Fibroblast of skin of left biceps (primary cell): Measurements from ENCODE around the gene PCED1A.
A peak's percentile ranks its signal among the peaks of the same experiment; 100 is the strongest.
"Not testable (repeated sequence)": the region's sequence is repeated elsewhere in the genome, so short reads cannot be mapped to it uniquely, and the experiment has no call there.

ENCODE experiments used
- DNase-seq, 2 experiments: peaks; one replicate each; pipeline ENCODE4 v3.0.0-alpha.2; 2013; ENCODE audit warnings: low read depth in 2 of 2

PCED1A gene

DNA sequence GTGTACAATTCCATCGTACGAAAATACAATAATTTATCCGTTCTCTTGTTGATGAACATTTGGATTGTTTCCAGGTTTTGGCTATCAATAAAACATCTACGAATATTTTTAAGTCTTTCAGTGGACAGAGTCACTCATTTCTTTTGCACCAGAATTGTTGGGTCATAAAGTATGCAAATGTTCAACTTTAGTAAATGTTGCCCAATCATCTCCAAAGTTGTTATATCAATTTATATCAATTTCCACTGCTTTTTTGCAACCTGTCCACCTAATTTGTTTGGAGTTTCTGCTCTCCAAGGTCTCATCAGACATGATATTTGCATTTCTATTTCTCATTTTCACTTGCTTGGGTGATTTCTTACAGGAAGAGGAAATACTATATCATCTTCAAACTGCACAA lies 13.8 kb downstream of the PCED1A start:
- DNase-seq, result no peak

GRCh38 chr20:2825761-2826160 lies 14.7 kb downstream of the PCED1A start:
- no peak for DNase-seq

GRCh38 chr20:2822073-2822472 lies 18.4 kb downstream of the PCED1A start:
- DNase-seq, result no peak

DNA sequence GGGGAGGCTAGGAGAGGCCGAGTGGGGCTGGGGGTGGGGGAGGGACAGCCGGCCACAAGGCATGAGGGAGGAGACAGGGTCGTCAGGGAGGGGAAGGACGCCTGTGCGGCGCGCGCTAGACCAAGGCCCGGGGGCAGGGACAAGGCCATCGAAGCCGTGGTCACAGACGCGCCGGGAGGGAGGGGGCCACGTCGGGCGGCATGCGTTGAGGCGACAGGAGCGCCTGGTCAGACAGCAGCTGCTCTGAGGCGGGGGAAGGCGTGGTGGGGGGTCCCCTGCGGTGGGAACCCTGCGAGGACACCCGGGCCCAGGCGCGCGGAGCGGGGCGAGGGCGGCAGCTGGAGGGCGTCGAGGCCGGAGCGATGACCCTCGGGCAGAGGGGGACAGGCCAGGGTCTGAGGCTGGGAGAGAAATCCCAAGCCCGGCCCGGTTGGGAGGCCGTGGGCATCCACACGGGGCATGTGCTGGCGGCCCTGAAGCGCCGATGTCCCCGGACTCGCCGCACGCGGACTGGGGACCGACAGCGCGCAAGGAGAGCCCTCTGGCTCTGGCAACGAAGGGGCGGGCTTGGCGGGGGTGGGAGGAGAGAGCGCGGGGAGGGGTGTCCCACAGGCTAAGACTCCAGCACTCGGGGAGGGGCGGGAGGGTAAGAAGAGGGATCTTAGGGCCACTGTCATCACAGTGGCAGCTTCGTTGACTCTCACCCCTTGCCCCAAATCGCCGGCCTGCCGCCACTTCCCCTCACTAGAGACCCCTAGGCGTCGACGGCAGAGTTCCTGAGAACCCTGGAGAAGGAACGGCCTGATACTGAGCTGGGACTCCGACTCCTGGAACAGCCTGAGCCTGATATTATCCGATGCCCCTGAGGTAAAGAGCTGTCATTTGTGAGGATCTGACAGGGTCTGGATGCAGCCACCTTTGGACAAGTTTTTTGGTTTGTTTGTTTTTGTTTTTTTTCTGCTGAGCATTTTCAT lies 19.3 kb downstream of the PCED1A start:
- DNase-seq, result no peak

DNA sequence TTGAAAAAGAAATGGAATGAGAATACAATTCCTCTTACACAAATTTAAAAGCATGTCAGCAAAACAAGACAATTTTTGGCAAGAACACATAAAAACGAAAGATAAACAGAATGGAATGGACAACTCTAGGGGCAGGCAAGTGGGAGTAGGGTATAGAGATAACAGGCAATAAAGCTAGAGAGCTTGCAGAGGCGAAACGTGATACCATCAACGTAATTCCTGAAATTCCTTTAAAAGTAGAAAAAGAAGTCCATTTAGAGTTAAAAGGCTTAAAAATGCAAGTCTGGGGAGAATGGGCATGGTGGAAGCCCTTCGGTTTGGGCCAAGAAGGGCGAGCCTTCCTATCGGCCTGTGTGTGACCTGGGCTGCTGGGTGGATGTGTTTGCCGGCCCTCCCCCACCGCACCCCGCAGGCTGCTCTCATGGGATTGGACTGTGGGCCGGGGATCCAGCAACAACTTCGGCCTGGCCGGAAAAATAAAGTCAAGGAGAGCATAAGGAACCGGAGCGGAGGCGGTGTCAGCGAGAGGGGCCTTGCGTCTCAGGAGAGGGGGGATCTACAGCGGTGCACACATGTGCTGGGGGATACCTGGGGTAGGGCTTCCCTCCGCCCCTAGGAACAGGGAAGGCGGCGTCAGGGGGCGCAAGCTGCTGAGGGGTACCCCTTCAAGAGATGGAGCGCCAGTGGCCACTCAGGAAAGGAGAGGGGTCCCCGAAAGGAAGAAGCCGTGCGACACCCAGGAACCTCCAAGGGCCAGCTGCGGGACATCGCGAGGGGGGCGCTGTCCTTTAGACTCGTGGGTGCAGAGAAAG lies 20.2 kb downstream of the PCED1A start:
- DNase-seq, result peak in 1 of 2 experiments; percentile 55

DNA sequence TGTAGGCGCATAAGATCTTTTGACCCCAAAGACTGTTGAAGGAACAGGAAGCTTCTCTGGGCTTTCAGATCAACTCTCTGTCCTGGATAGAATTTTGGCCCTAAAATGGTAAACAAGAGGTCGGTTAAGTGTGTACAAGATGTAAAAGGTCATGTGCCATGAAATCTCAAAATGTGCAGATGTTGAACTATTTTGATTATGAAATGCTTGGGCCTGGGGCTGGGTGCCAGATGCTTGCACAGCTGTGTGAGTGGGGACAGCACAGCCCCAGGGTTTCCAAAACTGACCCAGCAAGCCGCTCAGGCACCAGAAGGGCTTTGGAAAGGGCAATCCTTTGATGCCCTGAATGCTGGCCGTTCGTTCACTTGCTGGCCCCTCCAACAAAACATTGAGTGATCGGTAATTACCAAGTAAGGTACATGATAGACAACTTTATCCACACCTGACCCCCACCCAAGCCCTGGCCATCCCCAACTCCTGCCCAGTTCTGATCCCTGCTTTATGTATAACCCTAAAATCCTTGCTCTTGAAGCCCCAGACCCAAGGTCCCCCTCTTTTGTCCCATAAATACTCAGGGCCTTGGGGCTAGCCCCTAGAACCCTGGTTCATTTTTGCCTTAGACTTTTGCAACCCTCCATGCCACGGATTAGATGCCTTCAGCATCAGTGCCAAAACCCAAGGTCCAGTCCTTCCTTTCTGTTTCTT lies 22.4 kb downstream of the PCED1A start:
- no peak for DNase-seq

DNA sequence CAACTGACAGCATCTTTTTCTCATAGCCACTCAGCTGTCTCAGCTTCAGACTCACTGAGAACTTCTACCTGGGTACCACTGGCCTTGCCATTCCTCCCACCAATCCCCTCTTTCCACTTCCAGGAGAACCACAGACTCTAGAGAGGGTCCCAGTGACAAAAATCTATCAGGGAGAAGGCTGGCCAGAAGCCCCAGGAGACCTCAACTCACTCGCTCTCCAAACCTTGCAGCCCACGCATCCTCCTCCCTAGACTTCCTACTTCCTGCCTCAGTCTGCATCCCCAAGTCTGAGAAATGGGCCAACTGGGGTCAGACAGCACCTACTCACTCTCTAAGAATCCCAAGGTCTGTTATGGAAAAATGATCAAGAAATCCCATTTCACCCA lies 23.1 kb downstream of the PCED1A start:
- DNase-seq, result no peak

GRCh38 chr20:2816583-2817340 lies 23.7 kb downstream of the PCED1A start:
- no peak for DNase-seq

DNA sequence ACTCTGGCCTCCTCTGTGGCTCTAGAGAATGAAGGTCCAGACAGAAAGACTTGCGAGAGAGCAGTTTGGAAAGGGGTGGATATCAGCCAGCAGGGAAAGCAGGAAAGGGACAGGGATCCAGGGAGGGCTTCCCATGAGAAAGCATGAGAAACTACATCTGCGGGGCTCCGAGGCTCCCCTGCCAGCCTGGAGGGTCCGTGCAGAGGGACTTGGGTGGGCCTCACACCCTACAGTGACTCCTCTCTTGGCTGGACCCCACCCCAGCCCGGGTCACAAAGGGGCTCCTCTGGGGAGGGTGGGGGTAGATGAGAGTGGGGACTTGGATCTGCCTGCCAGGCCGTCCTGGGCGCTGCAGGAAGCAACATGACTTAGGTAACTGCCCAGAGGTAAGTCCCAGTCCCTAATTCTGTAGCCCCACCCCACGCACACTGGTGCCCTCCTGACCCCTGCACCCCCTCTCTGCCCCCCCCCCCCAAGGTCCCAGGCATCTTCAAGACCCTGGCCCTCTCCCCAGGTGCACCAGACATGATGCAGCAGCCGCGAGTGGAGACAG lies 24.3 kb downstream of the PCED1A start, which contains the start of gene TMEM239:
TMEM239 (plus strand) TSS at position 335 of the 553 bp plus-strand sequence; CDS start at position 526, 191 bp downstream.
- DNase-seq, result no peak

DNA sequence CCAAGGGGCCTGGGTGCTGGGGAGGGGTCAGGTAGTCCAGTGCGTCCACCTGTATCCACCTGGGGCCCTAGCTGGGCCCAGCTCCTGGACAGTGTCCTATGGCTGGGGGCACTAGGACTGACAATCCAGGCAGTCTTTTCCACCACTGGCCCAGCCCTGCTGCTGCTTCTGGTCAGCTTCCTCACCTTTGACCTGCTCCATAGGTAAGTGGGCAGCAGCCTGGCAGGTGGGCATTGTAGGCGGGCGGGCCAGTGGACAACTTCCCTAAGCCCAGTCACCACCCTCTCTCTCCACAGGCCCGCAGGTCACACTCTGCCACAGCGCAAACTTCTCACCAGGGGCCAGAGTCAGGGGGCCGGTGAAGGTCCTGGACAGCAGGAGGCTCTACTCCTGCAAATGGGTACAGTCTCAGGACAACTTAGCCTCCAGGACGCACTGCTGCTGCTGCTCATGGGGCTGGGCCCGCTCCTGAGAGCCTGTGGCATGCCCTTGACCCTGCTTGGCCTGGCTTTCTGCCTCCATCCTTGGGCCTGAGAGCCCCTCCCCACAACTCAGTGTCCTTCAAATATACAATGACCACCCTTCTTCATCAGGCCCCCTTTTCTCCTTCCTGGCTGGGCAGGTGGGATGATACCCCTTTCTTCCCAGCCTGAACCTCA lies 25.1 kb downstream of the PCED1A start:
- DNase-seq, result no peak

DNA sequence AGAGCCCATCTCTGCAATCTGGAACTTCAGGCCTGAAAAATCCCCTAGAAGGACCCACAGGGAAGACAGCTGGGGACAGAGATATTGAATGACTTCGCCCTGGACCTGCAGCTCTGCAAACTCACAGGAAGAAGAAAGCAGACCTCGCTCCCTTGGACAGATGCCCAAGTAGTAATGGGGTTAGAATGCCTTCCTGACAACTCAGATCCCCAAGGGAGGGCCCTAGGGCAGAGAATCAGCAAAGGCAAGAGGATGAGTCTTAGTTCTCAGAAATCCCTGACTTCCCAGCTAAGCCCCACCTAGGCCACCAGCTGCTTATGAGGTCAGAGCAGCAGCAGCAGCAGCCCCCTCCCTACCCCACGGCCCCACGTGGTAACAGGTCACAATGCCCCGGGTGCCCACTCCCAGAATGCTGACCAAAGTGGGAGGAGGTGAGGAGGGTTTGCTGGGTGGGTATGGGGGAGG lies 25.8 kb downstream of the PCED1A start, which contains the start of gene C20orf141:
C20orf141 (plus strand) TSS at position 401 of the 465 bp plus-strand sequence. CDS start 198 bp downstream, outside the sequence.
- DNase-seq, result peak; percentile 99

DNA sequence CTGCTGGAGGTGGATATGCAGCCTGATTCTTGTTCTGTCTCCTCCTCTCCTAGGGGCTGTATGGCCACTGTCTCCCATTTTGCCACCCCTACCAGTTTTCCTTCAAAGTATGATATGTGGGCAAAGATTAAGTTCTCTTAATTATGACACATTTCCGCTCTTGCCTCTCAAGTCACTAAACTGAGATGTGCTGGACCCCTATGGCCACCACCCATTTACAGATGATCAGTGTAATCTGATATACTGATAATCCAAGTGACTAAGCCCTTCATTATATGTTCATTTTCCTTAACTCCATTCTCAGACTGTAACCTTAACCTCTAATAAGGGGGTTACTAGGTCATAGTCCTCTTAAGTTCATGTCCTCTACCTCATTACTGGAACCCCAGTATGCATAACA lies 26.4 kb downstream of the PCED1A start:
- DNase-seq, result no peak

GRCh38 chr20:2812189-2812588 lies 28.3 kb downstream of the PCED1A start:
- DNase-seq, result no peak

- no peak for DNase-seq
These were observed 30.8 kb downstream of the PCED1A start for GRCh38 chr20:2809690-2810089.

DNA sequence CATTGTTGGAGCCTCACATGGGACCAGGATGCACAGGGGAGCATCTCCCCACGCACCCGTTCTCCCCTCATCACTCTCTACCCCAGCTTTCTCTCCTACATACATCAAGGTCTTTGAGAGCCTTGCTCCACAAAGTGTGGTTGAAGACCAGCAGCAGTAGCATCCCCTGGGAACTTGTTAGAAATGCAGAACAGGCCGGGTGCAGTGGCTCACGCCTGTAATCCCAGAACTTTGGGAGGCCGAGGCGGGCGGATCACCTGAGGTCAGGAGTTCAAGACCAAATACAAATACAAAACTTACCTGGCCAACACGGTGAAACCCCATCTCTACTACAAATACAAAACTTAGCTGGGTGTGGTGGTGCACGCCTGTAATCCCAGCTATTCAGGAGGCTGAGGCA lies 32.5 kb downstream of the PCED1A start:
- not testable (repeated sequence) for DNase-seq

GRCh38 chr20:2807019-2807418 lies 33.4 kb downstream of the PCED1A start:
- DNase-seq, result no peak

- no peak for DNase-seq
These were observed 34.1 kb downstream of the PCED1A start for GRCh38 chr20:2806351-2806701.

DNA sequence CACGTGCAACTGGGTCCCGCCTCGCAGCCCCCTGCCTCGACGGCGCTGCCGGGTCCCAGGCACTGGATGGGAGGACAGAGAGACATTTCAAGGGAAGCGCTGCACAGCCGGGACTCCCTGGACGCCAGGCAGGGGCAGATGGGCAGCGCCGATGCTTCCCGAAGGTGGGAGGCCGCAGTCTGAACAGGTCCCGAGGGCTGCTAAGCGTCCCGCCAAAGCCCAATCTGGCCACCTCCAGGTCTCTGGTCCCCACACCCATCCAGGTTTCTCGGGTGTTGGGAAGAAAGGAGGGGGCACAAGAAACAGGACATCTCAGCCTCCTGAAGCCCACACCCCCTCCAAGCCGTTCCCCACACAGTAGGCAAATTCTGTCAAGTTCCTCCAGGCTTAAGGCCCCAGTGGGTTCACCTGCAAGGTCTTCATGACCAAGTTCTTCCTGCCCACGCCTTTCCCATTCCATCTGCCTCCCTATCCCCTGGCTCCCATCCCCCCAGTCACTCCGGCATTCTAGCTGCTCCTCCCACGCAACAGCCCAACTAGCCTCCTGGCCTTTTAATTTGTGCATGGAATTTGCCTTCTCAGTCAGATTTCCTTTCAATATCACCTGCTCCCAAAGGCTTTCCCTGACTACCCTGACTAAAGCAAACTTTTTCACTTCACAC lies 34.6 kb downstream of the PCED1A start:
- no peak for DNase-seq

DNA sequence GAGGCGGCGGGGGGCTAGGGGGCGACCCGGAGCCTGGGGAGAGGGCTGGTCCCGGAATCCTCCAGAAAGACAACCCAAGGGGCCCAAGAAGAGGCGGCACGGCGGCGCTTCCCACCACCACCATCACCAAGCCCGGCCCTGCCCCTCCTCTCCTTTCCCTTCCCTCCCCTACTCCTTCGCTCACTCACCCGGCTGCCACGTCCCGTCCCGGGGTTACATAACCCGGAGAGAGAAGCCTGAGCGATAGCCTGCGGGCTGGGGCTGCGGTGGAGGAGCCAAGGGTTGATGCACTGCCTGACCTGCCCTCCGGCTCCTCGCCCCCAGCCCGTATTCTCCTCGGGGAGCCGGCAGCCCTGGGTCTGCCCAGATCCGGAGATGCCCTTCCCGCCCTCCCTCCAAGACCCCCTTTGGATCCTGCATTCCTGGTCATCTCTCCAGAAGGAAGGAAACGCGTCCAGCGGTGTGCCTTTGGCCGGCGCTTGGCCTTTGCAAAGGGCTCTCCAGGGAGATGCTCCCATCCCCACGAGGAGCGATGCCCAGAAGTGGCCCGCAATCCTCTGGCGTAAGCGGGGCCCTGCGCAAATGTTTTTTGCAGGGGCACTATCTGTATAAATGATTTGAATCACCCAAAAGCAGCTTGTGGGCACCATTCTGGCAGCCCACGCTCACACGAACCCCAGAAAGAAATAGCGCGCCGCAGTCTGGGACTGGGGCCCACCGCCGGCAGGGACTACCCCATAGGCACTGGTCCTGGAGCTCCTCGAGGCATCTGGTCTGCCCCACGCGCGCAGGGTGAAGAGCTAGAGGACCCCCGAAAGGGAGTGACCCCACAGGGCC lies 35.4 kb downstream of the PCED1A start:
- DNase-seq, result no peak
